Fibroblast of mammary gland (primary cell): ENCODE results near the gene EP400.

ENCODE experiments used
- DNase-seq: peaks from one replicate; pipeline ENCODE4 v3.0.0-alpha.2; 2010; ENCODE audit warnings: low read depth
- H3K4me3 ChIP-seq: 2 replicates; pipeline ENCODE4 v1.5.1; 2011; ENCODE audit warnings: low read depth, mild to moderate bottlenecking, low read length, moderate library complexity; ENCODE audit not compliant: control insufficient read depth
- TF ChIP-seq, protein P1 (sequence below): conservative IDR thresholded peaks from 2 replicates; pipeline ENCODE4 v1.5.1; 2011; ENCODE audit warnings: low read depth, low read length, inconsistent platforms; ENCODE audit not compliant: control insufficient read depth, insufficient read depth

Gene EP400

DNA sequence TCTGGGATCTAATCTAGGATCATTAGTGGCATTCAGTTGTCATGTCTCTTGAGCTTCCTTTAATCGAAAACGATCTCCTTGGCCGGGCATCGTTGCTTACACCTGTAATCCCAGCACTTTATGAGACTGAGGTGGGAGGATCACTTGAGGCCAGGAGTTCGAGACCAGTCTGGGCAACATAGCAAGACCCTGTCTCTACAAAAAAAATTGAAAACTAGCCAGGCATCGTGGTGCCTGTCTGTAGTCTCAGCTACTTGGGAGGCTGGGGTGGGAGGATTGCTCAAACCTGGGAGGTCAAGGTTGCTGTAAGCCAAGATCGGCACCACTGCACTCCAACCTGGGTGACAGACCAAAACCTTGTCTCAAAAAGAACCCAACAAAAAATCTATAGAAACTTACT lies 11.7 kb upstream of the EP400 start:
- no peak overlapping the region for H3K4me3 ChIP-seq
- TF ChIP-seq, protein P1, sequence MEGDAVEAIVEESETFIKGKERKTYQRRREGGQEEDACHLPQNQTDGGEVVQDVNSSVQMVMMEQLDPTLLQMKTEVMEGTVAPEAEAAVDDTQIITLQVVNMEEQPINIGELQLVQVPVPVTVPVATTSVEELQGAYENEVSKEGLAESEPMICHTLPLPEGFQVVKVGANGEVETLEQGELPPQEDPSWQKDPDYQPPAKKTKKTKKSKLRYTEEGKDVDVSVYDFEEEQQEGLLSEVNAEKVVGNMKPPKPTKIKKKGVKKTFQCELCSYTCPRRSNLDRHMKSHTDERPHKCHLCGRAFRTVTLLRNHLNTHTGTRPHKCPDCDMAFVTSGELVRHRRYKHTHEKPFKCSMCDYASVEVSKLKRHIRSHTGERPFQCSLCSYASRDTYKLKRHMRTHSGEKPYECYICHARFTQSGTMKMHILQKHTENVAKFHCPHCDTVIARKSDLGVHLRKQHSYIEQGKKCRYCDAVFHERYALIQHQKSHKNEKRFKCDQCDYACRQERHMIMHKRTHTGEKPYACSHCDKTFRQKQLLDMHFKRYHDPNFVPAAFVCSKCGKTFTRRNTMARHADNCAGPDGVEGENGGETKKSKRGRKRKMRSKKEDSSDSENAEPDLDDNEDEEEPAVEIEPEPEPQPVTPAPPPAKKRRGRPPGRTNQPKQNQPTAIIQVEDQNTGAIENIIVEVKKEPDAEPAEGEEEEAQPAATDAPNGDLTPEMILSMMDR: no peak
- no peak for DNase-seq

- H3K4me3 ChIP-seq: no peak overlapping the region
Observed at GRCh38 chr12:131939007-131939406, 10.7 kb upstream of the EP400 start.

GRCh38 chr12:131940141-131940547 lies 9.6 kb upstream of the EP400 start:
- TF ChIP-seq, protein P1: no peak
- H3K4me3 ChIP-seq: no peak overlapping the region
- no peak for DNase-seq

More at GRCh38 chr12:131939007-131939406, 10.7 kb upstream of the EP400 start:
- TF ChIP-seq, protein P1: no peak
- DNase-seq: no peak

- no peak overlapping the region for H3K4me3 ChIP-seq
- TF ChIP-seq, protein P1: no peak
- no peak for DNase-seq
Observed at GRCh38 chr12:131941116-131941986, 8.4 kb upstream of the EP400 start.

- TF ChIP-seq, protein P1: no peak
- H3K4me3 ChIP-seq: no peak overlapping the region
- no peak for DNase-seq
Observed at GRCh38 chr12:131941987-131942341, 7.8 kb upstream of the EP400 start.

DNA sequence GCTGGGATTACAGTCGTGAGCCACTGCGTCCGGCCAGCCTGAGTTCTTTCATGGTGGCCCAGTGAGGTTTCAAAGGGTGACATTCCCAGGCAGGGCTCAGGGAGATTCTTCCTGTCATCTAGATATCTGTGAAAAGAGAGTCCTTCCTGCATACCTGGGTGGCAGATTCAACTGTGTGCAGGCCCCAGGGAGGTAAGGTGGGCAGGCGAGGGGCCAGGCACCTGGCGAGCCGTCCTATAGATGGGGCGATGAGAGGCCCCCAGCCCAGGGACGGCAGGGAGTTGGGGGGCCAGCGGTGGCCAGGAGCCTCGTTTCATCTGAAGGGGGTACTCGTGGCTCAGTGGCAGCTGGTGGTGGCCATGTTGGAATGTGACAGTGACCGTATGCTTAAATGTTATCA lies 7.1 kb upstream of the EP400 start:
- TF ChIP-seq, protein P1: no peak
- H3K4me3 ChIP-seq: no peak overlapping the region
- no peak for DNase-seq
